Activated CD4-positive, alpha-beta T cell treated with anti-CD3 and anti-CD28 coated beads, Interleukin-2, Interleukin-6, amounts not matched to agents 100 ng/mL and 50 ng/mL, durations not matched to agents 16 hours and 8 hours (primary cell): Measurements from ENCODE around the gene ZBED5.
"Not testable (repeated sequence)": the region's sequence is repeated elsewhere in the genome, so short reads cannot be mapped to it uniquely, and the experiment has no call there.

ENCODE experiments used
- DNase-seq: peaks from one replicate; pipeline ENCODE4 v3.0.0-alpha.2; 2020

Gene ZBED5

GRCh38 chr11:10857709-10858438 lies at the start of gene ZBED5:
ZBED5 (minus strand) TSS chr11:10858053; CDS start chr11:10854945, 3,108 bp downstream.
- DNase-seq = peak; percentile 98

GRCh38 chr11:10906521-10906920 lies 48.7 kb upstream of the ZBED5 start:
- no peak for DNase-seq

- no peak for DNase-seq
Measured at GRCh38 chr11:10902301-10903063, 44.6 kb upstream of the ZBED5 start.

- DNase-seq = no peak
Measured at GRCh38 chr11:10900681-10901415, 43.0 kb upstream of the ZBED5 start.

GRCh38 chr11:10899121-10899830 lies 41.4 kb upstream of the ZBED5 start:
- DNase-seq = peak; percentile 15

GRCh38 chr11:10898763-10899025 lies 40.8 kb upstream of the ZBED5 start:
- no peak for DNase-seq

- DNase-seq = no peak
Measured at GRCh38 chr11:10898003-10898762, 40.3 kb upstream of the ZBED5 start.

- no peak for DNase-seq
Measured at GRCh38 chr11:10897150-10897549, 39.3 kb upstream of the ZBED5 start.

- DNase-seq = no peak
Measured at GRCh38 chr11:10896493-10896892, 38.6 kb upstream of the ZBED5 start.

- DNase-seq = no peak
Measured at GRCh38 chr11:10895285-10895684, 37.4 kb upstream of the ZBED5 start.

GRCh38 chr11:10894666-10895065 lies 36.8 kb upstream of the ZBED5 start:
- no peak for DNase-seq

GRCh38 chr11:10893714-10894151 lies 35.9 kb upstream of the ZBED5 start:
- no peak for DNase-seq

- no peak for DNase-seq
Measured at GRCh38 chr11:10892250-10892649, 34.4 kb upstream of the ZBED5 start.

GRCh38 chr11:10891151-10891720 lies 33.4 kb upstream of the ZBED5 start:
- DNase-seq = no peak

GRCh38 chr11:10890083-10890482 lies 32.2 kb upstream of the ZBED5 start:
- not testable (repeated sequence) for DNase-seq

- no peak for DNase-seq
Measured at GRCh38 chr11:10887307-10887706, 29.5 kb upstream of the ZBED5 start.

GRCh38 chr11:10886652-10887250 lies 28.9 kb upstream of the ZBED5 start:
- no peak for DNase-seq

GRCh38 chr11:10885703-10886363 lies 28.0 kb upstream of the ZBED5 start:
- no peak for DNase-seq

GRCh38 chr11:10884292-10884691 lies 26.4 kb upstream of the ZBED5 start:
- not testable (repeated sequence) for DNase-seq

GRCh38 chr11:10881892-10882291 lies 24.0 kb upstream of the ZBED5 start:
- DNase-seq = no peak
